GM10248 (cell line): ENCODE measurements around the gene ZMIZ1.
A peak's percentile ranks its signal among the peaks of the same experiment; 100 is the strongest.

ENCODE experiments used
- CTCF ChIA-PET: fragments of 300-600 bp; sonication (Branson Sonifier 250); formaldehyde crosslinking; extraction: SDS; loops from one replicate; lab custom pipeline; 2021; ENCODE audit warnings: antibody characterized with exemption; lab: Yijun Ruan, JAX
- POLR2A ChIA-PET: fragments of 350-650 bp; sonication (Branson Sonifier 250); formaldehyde crosslinking; extraction: SDS; loops from one replicate; lab custom pipeline; 2020; ENCODE audit warnings: antibody characterized with exemption; lab: Yijun Ruan, JAX
- DNase-seq: peaks from one replicate; pipeline ENCODE4 v3.0.0; 2012; ENCODE audit errors: extremely low spot score
- TF ChIP-seq, protein P1 (sequence below): IDR thresholded peaks from 2 replicates; pipeline ENCODE4 v1.5.1; 2012; ENCODE audit warnings: mild to moderate bottlenecking, low read depth; ENCODE audit errors: extremely low read depth, missing control alignments, control extremely low read depth

The ZMIZ1 gene

DNA sequence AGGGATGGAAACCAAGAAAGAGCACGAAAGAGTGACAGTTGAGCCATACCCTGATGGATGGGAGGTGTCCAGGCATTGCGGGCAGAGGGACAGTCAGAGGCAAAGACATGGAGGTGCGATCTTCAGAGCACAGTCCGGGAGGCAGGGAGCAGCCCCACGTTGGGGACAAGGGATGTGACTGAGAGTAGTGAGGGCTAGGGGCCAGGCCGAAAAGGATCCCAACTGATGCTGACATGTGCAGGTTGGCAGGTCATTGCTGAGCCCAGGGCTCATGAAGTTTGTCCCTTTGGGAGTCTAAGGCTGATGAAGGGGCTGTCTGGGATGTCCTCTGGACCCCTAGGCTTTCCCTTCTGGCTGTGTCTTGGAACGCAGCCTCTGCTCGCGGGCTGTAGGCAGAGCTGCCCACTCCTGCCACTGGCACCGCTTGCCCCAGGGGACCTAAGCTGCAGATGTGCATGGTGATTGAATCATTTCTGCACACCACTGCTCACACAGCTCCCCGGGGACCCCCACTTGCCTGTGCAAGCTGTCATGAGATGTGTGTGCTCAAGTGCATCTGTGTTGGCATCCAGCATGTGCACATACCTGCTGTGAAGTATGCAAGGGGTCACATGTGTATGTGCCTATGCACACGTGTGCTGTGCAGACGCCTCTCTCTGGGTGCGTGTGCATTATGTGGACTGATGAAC, 125.1 kb downstream of the ZMIZ1 start:
- CTCF ChIA-PET = interaction anchor here (1.1 to 5.2 kb wide), 20 partner anchors 10 to 1146 kb away, joined by 3 to 102 read pairs (median 8); no protein-coding TSS in a partner anchor
- POLR2A ChIA-PET = no interaction called here
- TF ChIP-seq, protein P1, sequence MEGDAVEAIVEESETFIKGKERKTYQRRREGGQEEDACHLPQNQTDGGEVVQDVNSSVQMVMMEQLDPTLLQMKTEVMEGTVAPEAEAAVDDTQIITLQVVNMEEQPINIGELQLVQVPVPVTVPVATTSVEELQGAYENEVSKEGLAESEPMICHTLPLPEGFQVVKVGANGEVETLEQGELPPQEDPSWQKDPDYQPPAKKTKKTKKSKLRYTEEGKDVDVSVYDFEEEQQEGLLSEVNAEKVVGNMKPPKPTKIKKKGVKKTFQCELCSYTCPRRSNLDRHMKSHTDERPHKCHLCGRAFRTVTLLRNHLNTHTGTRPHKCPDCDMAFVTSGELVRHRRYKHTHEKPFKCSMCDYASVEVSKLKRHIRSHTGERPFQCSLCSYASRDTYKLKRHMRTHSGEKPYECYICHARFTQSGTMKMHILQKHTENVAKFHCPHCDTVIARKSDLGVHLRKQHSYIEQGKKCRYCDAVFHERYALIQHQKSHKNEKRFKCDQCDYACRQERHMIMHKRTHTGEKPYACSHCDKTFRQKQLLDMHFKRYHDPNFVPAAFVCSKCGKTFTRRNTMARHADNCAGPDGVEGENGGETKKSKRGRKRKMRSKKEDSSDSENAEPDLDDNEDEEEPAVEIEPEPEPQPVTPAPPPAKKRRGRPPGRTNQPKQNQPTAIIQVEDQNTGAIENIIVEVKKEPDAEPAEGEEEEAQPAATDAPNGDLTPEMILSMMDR = no peak
- no peak for DNase-seq

DNA sequence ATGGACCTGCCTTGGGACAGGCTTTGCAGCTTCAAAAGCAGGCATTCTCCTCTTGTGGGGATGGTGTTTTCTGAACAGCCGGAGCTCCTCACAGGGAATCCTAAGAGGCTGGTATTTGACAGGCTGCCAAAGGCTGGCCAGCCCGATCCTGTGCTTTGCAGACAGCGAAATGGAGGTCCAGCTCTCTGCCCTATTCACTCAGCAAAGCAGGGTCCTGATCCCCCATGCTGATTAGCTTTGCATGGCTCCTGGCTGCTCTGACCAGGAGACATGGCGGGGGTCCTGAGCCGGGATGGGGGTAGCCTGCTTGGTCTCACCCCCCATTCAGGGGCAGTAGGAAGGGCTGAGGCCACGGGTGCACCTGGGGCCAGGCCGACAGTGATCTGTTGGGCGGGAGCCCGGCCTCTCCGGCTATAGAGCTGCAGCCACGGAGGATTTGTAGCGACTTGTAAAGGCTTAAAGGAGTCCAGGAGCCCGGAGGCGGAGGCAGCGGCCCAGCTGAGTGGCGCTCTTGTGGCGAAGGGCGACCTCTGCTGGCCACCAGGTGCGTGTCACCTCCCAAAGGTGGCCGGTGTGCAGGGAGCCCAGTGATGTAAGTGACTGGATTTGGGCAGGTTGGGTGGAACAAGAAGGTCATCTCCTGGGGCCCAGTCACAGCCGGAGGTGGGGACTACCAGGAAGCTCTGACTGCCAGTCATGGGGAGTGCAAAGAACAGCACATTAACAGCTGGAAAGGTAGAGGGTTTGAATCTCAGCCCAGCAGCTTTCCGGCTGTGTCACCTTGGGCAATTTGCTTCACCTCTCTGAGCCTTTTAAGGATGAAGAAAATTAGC, 126.5 kb downstream of the ZMIZ1 start:
- POLR2A ChIA-PET = no interaction called here

DNA sequence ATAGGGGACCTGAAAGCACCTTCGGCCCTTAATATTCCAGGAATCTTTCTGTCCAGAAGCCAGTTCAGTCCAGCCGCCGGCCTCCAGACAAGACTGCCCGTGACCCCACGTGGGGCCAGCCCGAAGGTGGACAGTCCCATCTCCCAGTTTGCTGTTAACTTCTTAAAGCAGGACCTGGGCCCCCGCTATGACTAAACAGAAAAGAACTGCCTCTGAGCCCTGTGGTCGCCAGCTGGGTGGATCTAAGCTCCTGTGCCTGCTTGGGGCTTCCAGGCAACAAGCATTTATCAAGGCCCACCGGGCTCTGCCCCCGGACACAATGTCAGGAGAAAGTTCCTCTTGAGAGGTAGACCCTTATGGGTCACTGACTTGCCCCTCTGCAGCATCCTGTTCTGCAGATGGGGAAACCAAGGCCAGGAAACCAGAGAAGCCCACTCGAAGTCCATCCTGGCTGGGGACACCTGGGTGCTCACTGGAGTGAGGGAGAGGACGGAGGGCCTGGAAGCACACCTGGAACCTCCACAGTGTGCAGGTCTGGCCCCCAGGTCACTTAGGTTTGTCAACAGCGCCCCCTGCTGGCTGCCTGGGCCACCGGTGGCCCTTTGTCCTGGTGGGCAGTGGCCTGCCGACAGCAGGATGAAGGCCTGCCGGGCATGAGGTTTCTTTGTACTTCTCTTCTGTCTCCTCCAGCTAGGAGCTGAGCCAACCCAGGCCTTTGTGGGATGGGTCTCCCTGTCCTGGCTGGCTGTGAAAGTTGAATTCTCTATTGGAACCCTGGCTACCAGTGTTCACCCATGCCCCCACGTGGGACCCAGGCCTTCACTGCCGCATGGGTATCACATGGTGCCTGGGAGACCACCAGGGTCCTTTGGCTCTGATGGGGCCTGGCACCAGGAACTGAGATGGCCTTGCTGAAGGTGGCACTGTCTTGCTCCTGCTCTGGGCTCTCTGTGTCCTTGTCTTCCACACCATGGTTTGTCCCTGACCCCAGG, 128.0 kb downstream of the ZMIZ1 start:
- CTCF ChIA-PET = interaction anchor here (0.7 to 5.2 kb wide), 49 partner anchors 8 to 1480 kb away, joined by 3 to 102 read pairs (median 5); no protein-coding TSS in a partner anchor
- TF ChIP-seq, protein P1 = peak; percentile 90
- peak; percentile 86 for DNase-seq
- POLR2A ChIA-PET = no interaction called here

More for the DNA sequence above, 126.5 kb downstream of the ZMIZ1 start:
- CTCF ChIA-PET = interaction anchor here (0.7 to 5.2 kb wide), 95 partner anchors 8 to 1483 kb away, joined by 3 to 102 read pairs (median 4); partner anchors contain the start of gene POLR3A
- DNase-seq = peak; percentile 88
- TF ChIP-seq, protein P1 = peak; percentile 96

DNA sequence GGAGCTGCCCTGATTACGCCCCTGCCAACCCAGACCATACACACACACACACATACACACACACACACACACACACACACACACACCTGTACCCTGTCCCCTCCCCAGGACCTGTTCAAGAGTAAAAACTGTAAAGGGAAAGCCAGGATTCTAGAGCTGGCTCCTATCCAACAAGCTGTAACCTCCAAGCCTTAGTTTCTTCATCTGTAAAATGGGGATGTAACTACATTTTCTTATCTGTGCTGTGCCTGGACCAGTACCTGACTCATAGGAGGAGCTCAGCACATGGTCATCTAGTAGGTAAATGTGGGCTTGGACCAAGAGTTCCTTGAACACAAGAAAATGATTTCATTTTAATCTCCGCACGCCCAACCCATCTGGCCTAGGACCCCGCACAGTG, 128.8 kb downstream of the ZMIZ1 start:
- POLR2A ChIA-PET = no interaction called here
- TF ChIP-seq, protein P1 = no peak
- no peak for DNase-seq
- CTCF ChIA-PET = interaction anchor here (0.7 to 4.5 kb wide), 21 partner anchors 9 to 1481 kb away, joined by 3 to 102 read pairs (median 4); no protein-coding TSS in a partner anchor

DNA sequence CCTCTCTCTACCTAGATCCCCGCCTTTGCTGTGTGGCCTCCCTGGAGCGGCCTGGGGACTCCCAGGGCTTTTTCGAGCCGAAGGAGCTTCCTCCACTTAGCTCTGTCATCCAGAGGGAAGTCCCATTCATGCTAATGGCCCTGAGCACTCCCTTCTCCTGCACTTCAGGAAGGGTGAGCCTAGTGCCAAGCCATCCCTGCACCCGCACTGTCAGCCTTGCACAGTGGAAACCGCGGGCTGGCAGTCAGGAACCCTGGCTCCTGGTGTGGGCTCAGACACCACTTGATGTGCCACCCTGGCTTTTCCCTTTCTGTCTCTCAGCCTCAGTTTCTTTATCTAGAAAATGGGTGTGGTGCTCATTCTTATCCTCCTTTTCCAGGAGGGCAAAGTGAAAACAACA, 131.6 kb downstream of the ZMIZ1 start:
- ChIA-PET POLR2A (no interaction called here), CTCF (no interaction called here)
- no peak for DNase-seq
- TF ChIP-seq, protein P1 = no peak
